Astrocyte of the cerebellum (primary cell): Measurements from ENCODE around the gene ECM1.

Source experiments
- DNase-seq: peaks from one replicate; pipeline ENCODE4 v3.0.0-alpha.2; 2011; ENCODE audit warnings: low read depth
- H3K4me3 ChIP-seq: 2 replicates; pipeline ENCODE4 v1.5.1; 2011; ENCODE audit warnings: mild to moderate bottlenecking, low read depth, low read length, moderate library complexity
- CTCF ChIP-seq: IDR thresholded peaks from 2 replicates; pipeline ENCODE4 v1.5.1; 2012; ENCODE audit warnings: low read length, low read depth, moderate library complexity, mild to moderate bottlenecking; ENCODE audit errors: missing control alignments
- in situ Hi-C: cut with HindIII; loops from 2 replicates; pipeline ENCODE4 v1.10.0; 2017; ENCODE audit warnings: low sequenced_read_pairs

ECM1 gene

GRCh38 chr1:150546294-150546937, 38.5 kb downstream of the ECM1 start:
- in situ Hi-C loops: no loop called here
- H3K4me3 ChIP-seq: no peak overlapping the region
- no peak for DNase-seq
- no peak for TF ChIP-seq CTCF

GRCh38 chr1:150548324-150548631, 40.4 kb downstream of the ECM1 start:
- in situ Hi-C loops: no loop called here
- no peak for TF ChIP-seq CTCF
- peak overlapping the region; percentile 49 for H3K4me3 ChIP-seq
- DNase-seq: no peak

- peak within 1 kb of the TSS; percentile 49 for H3K4me3 ChIP-seq
- TF ChIP-seq CTCF: peak; percentile 14
- in situ Hi-C loops: no loop called here
- no peak for DNase-seq
Measured at GRCh38 chr1:150548632-150549495, 41.0 kb downstream of the ECM1 start, which contains the start of gene ADAMTSL4. TSS of gene ADAMTSL4 (plus strand) at chr1:150549408. CDS start at chr1:150552289, 2,881 bp downstream.

GRCh38 chr1:150549496-150550221, 41.8 kb downstream of the ECM1 start:
- no peak for DNase-seq
- H3K4me3 ChIP-seq: peak overlapping the region; percentile 49

GRCh38 chr1:150550222-150551050, 42.5 kb downstream of the ECM1 start:
- no peak for DNase-seq
- no peak for TF ChIP-seq CTCF
- no peak overlapping the region for H3K4me3 ChIP-seq
- in situ Hi-C loops: no loop called here

More at GRCh38 chr1:150549496-150550221, 41.8 kb downstream of the ECM1 start:
- in situ Hi-C loops: no loop called here
- TF ChIP-seq CTCF: no peak
